OCI-LY7 (cell line): ENCODE results near the gene WASF1.

Experiments used
- CTCF ChIP-seq: fragments of 200-600 bp; sonication (generic); conservative IDR thresholded peaks from 2 replicates; pipeline ENCODE4 v1.5.1; 2014; ENCODE audit warnings: mild to moderate bottlenecking, antibody characterized with exemption, low read length, moderate library complexity, mixed read lengths
- EZH2phosphoT487 ChIP-seq: fragments of 200-600 bp; sonication (generic); IDR thresholded peaks from 2 replicates; pipeline ENCODE4 v1.6.1; 2018; ENCODE audit warnings: low read depth, borderline replicate concordance, mild to moderate bottlenecking, mixed run types, antibody characterized with exemption, low read length, moderate library complexity, mixed read lengths

- TF ChIP-seq CTCF (no peak), EZH2phosphoT487 (no peak)
Observed at GRCh38 chr6:110089323-110089722, 90.1 kb downstream of the WASF1 start.
